Thyroid gland (tissue), 4 donors: ENCODE results near the gene BEST4. TPM values are rescaled to one million over a fixed set of nuclear protein-coding genes. Genes with fewer than 3 reads are reported as not detected.
A peak's percentile ranks its signal among the peaks of the same experiment; 100 is the strongest.

ENCODE experiments used
- DNase-seq, 2 donors: peaks; one replicate each; pipeline ENCODE4 v3.0.0-alpha.2; 2019
- H3K27ac ChIP-seq, 3 donors: fragments of 200-600 bp; sonication (generic); 1 replicate in 2 of 3; 2 replicates in 1 of 3; pipeline ENCODE4 v1.5.1; 2016 to 2019; ENCODE audit warnings: mild to moderate bottlenecking in 1 of 3, moderate library complexity in 1 of 3
- H3K27me3 ChIP-seq: fragments of 200-600 bp; sonication (generic); one replicate; pipeline ENCODE4 v1.5.1; 2019
- H3K36me3 ChIP-seq, 2 donors: fragments of 200-600 bp; sonication (generic); one replicate each; pipeline ENCODE4 v1.5.1; 2016 to 2019
- H3K4me1 ChIP-seq, 2 donors: fragments of 200-600 bp; sonication (generic); one replicate each; pipeline ENCODE4 v1.5.1; 2017 to 2019
- H3K4me3 ChIP-seq, 3 donors: fragments of 200-600 bp; sonication (generic); replicated peaks in 1 of 3; 1 replicate in 2 of 3; 2 replicates in 1 of 3; pipeline ENCODE4 v1.5.1; 2016; ENCODE audit warnings: mild to moderate bottlenecking in 1 of 3
- H3K9me3 ChIP-seq: fragments of 200-600 bp; sonication (generic); one replicate; pipeline ENCODE4 v1.5.1; 2017
- CTCF ChIP-seq, 6 experiments: fragments of 200-600 bp in 3 of 6; fragments of 450-650 bp in 3 of 6; sonication (generic) in 3 of 6; IDR thresholded peaks; one replicate each; pipeline ENCODE4 v1.5.1; 2016 to 2019; ENCODE audit warnings: antibody characterized with exemption in 6 of 6, mild to moderate bottlenecking in 2 of 6, inconsistent platforms in 1 of 6, moderate library complexity in 1 of 6
- POLR2A ChIP-seq, 2 donors: fragments of 450-650 bp; IDR thresholded peaks; one replicate each; pipeline ENCODE4 v1.6.1; 2017; ENCODE audit warnings: antibody characterized with exemption in 2 of 2, mild to moderate bottlenecking in 2 of 2, moderate library complexity in 1 of 2
- WGBS, 2 donors: methylation state at CpG; one replicate each; pipeline ENCODE4 v1.1.5; 2017; 5-methylcytosine and 5-hydroxymethylcytosine counted together
- intact Hi-C: fragments of 100-400 bp; cut with DNase I; formaldehyde crosslinking; loops from one replicate; pipeline ENCODE4 v1.15.1; 2023
- total RNA-seq, 4 donors: library from RNA; depleted of rRNA; stranded (reverse); fragments of >200 nt; gene quantifications; one replicate each; pipeline ENCODE4 v1.2.3, GENCODE V29; 2016

The BEST4 gene
- total RNA-seq, 4 donors from 2014 or later: 0.42 to 0.56 TPM; not detected in 2

DNA sequence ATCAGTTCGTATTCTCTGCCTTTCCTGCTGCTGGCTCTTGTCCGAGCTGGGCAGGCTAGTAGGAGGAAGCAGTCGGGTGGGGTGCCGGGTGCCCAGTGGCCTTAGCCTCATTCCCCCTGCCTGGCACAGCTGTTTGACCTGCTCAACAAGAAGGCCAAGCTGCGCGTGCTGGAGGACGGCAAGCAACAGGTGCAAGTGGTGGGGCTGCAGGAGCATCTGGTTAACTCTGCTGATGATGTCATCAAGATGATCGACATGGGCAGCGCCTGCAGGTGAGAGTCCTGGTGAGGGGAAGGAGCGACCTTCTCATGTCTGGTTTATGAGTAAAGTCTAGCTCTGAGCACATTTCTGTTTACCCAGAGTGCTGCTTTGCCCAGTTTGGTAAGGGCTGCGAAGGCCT is 28.9 kb downstream of the BEST4 start:
- Histone ChIP-seq H3K9me3 (no peaks in the 10 kb centered on the region), H3K4me3 (no peak overlapping the region), H3K27me3 (no peaks in the 10 kb centered on the region), H3K4me1 (no peaks in the 10 kb centered on the region), H3K36me3 (no peaks in the 10 kb centered on the region), H3K27ac (no peak overlapping the region)
- intact Hi-C loops: no loop called here
- DNase-seq: no peak
- TF ChIP-seq CTCF (IDR thresholded peaks at IDR 0.05) (no peak), POLR2A (IDR thresholded peaks at IDR 0.05) (no peak)
- 90 to 94% methylated on average over 11 of the region's 11 CpGs for WGBS, 2 donors

DNA sequence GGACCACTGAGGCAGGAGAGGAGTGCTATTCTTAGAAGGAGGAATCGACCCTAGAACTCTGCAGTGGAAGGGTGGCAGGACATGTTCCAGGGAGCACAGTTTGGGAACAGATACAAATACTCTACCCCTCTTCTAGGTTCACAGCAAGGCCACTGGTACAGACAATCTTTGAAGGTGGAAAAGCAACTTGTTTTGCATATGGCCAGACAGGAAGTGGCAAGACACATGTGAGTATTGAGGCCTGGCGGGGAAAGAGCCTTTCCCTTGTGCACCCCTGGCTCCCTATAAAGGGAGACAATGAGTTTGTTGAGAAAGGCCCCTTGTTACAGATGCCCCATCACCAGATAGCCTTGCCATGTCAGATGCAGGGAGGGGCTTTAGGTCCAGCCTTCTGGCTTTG is 30.6 kb downstream of the BEST4 start:
- intact Hi-C loops: no loop called here
- Histone ChIP-seq H3K27ac (no peak overlapping the region), H3K9me3 (no peaks in the 10 kb centered on the region)

DNA sequence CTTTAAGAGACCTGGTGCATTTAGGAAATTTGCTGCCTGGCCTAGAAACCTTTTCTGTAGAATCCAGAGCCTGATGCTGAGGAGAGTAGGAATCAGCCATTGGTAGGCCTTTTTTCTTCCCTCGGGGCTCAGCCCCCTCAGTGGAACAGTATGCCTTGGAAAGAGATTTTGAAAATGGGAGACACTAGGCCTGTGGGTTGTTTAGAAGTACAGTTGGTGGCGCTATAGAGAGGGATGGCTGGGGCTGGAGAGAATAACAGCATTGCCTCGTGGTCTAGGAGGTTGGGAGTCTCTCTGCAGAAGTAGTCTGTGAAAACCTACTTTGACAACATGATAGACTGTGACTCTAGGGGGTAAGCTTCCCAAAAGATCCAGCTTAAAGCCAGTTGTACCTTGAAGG is 40.1 kb downstream of the BEST4 start:
- TF ChIP-seq POLR2A (IDR thresholded peaks at IDR 0.05) (no peak), CTCF (IDR thresholded peaks at IDR 0.05) (no peak)
- Histone ChIP-seq H3K27ac (no peak overlapping the region), H3K4me3 (no peak overlapping the region), H3K9me3 (no peaks in the 10 kb centered on the region), H3K4me1 (no peaks in the 10 kb centered on the region), H3K27me3 (no peaks in the 10 kb centered on the region), H3K36me3 (no peaks in the 10 kb centered on the region)
- intact Hi-C loops: no loop called here
- no peak for DNase-seq
- WGBS, 2 donors: 85 to 89% methylated on average over 3 of the region's 3 CpGs

More for the DNA sequence above, 30.6 kb downstream of the BEST4 start:
- WGBS, 2 donors: 96 to 100% methylated on average over 2 of the region's 2 CpGs
- Histone ChIP-seq H3K4me1 (no peaks in the 10 kb centered on the region), H3K4me3 (no peak overlapping the region), H3K27me3 (no peaks in the 10 kb centered on the region), H3K36me3 (no peaks in the 10 kb centered on the region)
- no peak for TF ChIP-seq POLR2A (IDR thresholded peaks at IDR 0.05)
- TF ChIP-seq CTCF (IDR thresholded peaks at IDR 0.05): no peak
- no peak for DNase-seq

- WGBS, 2 donors: 100% methylated on average over 1 of the region's 1 CpG
- no peak for DNase-seq
- no peaks in the 10 kb centered on the region for H3K9me3 ChIP-seq
- intact Hi-C loops: loop anchor here (5.0 kb wide), 1 partner anchor 34 kb away; the partner anchor contains the start of gene RPS8
- TF ChIP-seq POLR2A (IDR thresholded peaks at IDR 0.05) (no peak), CTCF (IDR thresholded peaks at IDR 0.05) (no peak)
- H3K27ac ChIP-seq: no peak overlapping the region
- H3K36me3 ChIP-seq: no peaks in the 10 kb centered on the region
- H3K4me3 ChIP-seq: no peak overlapping the region
- peaks cover 4 to 5% of the 10 kb centered on the region in 2 donors for H3K4me1 ChIP-seq
- H3K27me3 ChIP-seq: no peaks in the 10 kb centered on the region
Observed at GRCh38 chr1:44743211-44743610, 44.8 kb downstream of the BEST4 start.

- no peak overlapping the region for H3K27ac ChIP-seq
- intact Hi-C loops: loop anchor here (5.0 kb wide), 1 partner anchor 37 kb away; the partner anchor contains the start of gene RPS8
Observed at GRCh38 chr1:44740179-44740617, 47.8 kb downstream of the BEST4 start.

More at GRCh38 chr1:44740179-44740617, 47.8 kb downstream of the BEST4 start:
- H3K4me1 ChIP-seq: peaks cover 4 to 5% of the 10 kb centered on the region in 2 donors
- WGBS, 2 donors: 3 to 4% methylated on average over 13 to 14 of the region's 14 CpGs
- no peaks in the 10 kb centered on the region for H3K9me3 ChIP-seq
- peak overlapping the region in 1 of 3 donors; percentile 36 for H3K4me3 ChIP-seq
- no peaks in the 10 kb centered on the region for H3K27me3 ChIP-seq
- H3K36me3 ChIP-seq: no peaks in the 10 kb centered on the region
- no peak for DNase-seq
- no peak for TF ChIP-seq POLR2A (IDR thresholded peaks at IDR 0.05)
